ENCODE data around the gene G3BP2. TPM values are rescaled to one million over a fixed set of nuclear protein-coding genes. Genes with fewer than 3 reads are reported as not detected.
A peak's percentile ranks its signal among the peaks of the same experiment; 100 is the strongest.
"Not testable (repeated sequence)": the region's sequence is repeated elsewhere in the genome, so short reads cannot be mapped to it uniquely, and the experiment has no call there.

The G3BP2 gene
- 10 to 100 TPM; 75.4 to 92.6 (median 86.2) TPM for total RNA-seq

DNA sequence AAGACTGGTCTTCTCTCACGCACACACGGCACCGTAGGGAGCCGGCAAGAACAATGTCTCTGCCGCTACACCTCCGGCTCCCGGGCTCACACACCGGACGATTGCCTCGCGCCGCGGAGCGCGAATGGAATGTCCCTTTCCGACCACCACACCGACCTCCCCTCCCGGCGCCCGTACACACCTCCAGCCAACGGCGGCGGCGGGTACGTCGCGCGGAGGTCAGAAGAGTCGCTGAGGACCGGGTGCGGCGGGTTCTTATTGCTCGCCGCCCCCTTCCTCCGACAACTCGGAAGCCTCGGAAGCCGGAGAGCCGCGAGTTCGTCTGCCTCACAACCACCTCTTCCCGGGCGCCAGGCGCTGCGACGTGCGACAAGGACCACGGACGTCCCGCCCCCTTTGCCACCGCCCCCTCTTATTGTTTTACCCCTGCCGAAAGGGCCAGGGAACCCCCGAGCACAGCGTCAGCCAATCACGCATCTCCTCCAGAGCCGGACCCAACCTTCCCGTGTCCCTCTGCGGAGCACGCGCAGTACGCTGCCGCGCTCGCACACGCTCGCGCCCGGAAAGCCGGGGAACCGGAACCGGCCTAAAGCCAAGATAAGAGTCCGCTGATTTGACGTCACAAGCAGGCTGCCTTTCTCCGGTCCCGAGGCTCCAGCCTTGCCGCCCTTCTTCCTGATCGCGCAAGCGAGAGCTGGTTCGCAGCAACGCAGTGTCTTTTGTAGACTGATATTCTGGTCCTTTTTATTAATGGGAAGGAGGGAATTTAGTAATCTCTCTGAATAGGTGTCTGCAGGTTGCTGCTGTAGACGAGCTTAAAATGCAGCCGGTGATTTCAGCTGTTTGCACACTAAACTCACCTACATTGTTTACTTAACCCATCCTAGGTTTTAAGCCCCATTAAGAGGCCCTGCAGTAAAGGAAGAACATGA, at the start of gene G3BP2:
G3BP2 (minus strand) TSS at position 385 of the 932 bp plus-strand sequence. CDS start 11,386 bp downstream, outside the sequence.
- H3K9me3 ChIP-seq: no peaks in the 10 kb centered on the region
- peak within 1 kb of the TSS; percentile 75 to 99 (median 84) for H3K4me3 ChIP-seq
- peak; percentile 96 to 98 for DNase-seq (ENCODE audit: low spot score in 2 of 2)
- H3K36me3 ChIP-seq: no peaks in the 10 kb centered on the region
- TF ChIP-seq POLR2A (IDR thresholded peaks at IDR 0.05) (peak; percentile 90), POLR2AphosphoS5 (IDR thresholded peaks at IDR 0.05) (peak; percentile 66 to 95 (median 78))
- TF ChIP-seq, protein P1, sequence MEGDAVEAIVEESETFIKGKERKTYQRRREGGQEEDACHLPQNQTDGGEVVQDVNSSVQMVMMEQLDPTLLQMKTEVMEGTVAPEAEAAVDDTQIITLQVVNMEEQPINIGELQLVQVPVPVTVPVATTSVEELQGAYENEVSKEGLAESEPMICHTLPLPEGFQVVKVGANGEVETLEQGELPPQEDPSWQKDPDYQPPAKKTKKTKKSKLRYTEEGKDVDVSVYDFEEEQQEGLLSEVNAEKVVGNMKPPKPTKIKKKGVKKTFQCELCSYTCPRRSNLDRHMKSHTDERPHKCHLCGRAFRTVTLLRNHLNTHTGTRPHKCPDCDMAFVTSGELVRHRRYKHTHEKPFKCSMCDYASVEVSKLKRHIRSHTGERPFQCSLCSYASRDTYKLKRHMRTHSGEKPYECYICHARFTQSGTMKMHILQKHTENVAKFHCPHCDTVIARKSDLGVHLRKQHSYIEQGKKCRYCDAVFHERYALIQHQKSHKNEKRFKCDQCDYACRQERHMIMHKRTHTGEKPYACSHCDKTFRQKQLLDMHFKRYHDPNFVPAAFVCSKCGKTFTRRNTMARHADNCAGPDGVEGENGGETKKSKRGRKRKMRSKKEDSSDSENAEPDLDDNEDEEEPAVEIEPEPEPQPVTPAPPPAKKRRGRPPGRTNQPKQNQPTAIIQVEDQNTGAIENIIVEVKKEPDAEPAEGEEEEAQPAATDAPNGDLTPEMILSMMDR (IDR thresholded peaks at IDR 0.05): peak in 1 of 3 donors; percentile 12
- no peaks in the 10 kb centered on the region for H3K27me3 ChIP-seq
- intact Hi-C loops (cut with DNase I; ENCODE audit: low total_unique reads): no loop called here
- peak within 1 kb of the TSS; percentile 97 for H3K27ac ChIP-seq
- H3K4me1 ChIP-seq: peaks cover 0 to 16% of the 10 kb centered on the region in 2 donors

DNA sequence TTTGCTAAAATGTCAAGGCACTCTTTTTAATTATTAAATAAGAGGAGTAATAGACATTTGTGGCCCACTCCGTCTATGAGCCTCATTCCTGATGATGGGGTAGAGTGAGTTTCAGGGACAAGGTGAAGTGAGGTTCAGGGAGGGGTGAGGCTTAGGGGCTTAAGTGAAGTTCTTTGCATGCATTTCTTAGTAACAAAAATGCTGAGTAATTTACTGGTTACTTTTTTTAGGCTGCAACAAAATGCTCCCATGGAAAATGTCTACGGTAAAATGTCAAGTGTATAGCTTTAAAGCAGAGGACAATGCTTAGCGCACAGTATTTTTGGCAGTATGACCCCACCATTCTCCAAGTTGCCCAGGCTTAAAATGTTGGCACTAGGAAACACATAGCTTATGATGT, 49.2 kb upstream of the G3BP2 start:
- no peaks in the 10 kb centered on the region for H3K27me3 ChIP-seq
- TF ChIP-seq POLR2AphosphoS5 (IDR thresholded peaks at IDR 0.05) (no peak), POLR2A (IDR thresholded peaks at IDR 0.05) (no peak)
- TF ChIP-seq, protein P1 (IDR thresholded peaks at IDR 0.05): no peak
- H3K4me1 ChIP-seq: peaks cover 0 to 8% of the 10 kb centered on the region in 2 donors
- intact Hi-C loops (cut with DNase I; ENCODE audit: low total_unique reads): no loop called here
- DNase-seq (ENCODE audit: low spot score in 2 of 2): no peak
- no peaks in the 10 kb centered on the region for H3K36me3 ChIP-seq
- peak overlapping the region in 1 of 2 donors; percentile 99 for H3K27ac ChIP-seq
- no peak overlapping the region for H3K4me3 ChIP-seq
- H3K9me3 ChIP-seq: no peaks in the 10 kb centered on the region

DNA sequence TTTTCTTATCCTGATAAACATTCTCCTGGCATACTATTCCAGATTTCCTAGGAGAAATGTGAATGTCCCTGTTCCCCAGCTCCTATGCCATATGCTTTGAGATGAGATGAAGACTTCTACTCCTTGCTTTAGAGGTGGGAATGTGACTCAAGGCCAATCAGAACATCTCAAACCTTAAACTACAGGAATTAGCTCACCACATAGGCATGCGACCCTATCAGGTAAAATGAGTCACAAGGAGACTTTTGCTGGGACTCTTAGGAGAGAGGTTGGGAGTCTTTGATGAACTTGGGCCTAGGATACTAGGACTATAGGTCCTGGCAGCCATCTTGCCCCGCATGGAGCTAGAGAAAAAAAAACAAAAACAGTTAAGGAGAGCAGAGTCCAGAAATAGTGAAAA, 45.3 kb upstream of the G3BP2 start:
- intact Hi-C loops (cut with DNase I; ENCODE audit: low total_unique reads): no loop called here
- no peaks in the 10 kb centered on the region for H3K9me3 ChIP-seq
- H3K27ac ChIP-seq: no peak overlapping the region
- TF ChIP-seq, protein P1 (IDR thresholded peaks at IDR 0.05): no peak
- TF ChIP-seq POLR2A (IDR thresholded peaks at IDR 0.05) (no peak), POLR2AphosphoS5 (IDR thresholded peaks at IDR 0.05) (no peak)
- peaks cover 0 to 14% of the 10 kb centered on the region in 2 donors for H3K4me1 ChIP-seq
- no peaks in the 10 kb centered on the region for H3K27me3 ChIP-seq
- no peak for DNase-seq (ENCODE audit: low spot score in 2 of 2)
- no peak overlapping the region for H3K4me3 ChIP-seq
- no peaks in the 10 kb centered on the region for H3K36me3 ChIP-seq

DNA sequence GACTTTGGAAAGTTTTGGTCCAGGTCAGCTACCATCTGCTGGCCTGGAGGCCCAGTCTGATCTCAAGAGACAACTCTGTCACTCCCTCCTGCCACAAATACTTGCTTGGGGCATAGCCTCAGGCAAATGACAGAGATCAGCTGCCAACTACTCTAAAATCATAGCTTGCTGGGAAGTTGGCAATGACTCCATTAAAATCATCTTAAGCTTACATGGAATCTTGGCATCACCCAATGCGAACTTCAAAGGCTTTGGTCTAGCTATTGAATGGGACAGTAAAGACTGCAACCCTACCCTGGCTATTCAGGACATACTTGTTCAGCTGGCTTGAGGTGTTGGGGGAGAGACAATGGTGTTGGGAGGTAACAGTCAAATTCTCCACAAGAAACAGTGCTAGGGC, 44.2 kb upstream of the G3BP2 start:
- H3K4me3 ChIP-seq: no peak overlapping the region
- no peaks in the 10 kb centered on the region for H3K9me3 ChIP-seq
- intact Hi-C loops (cut with DNase I; ENCODE audit: low total_unique reads): no loop called here
- peaks cover 0 to 6% of the 10 kb centered on the region in 2 donors for H3K4me1 ChIP-seq
- no peak overlapping the region for H3K27ac ChIP-seq
- no peaks in the 10 kb centered on the region for H3K36me3 ChIP-seq
- no peak for DNase-seq (ENCODE audit: low spot score in 2 of 2)
- TF ChIP-seq POLR2A (IDR thresholded peaks at IDR 0.05) (no peak), POLR2AphosphoS5 (IDR thresholded peaks at IDR 0.05) (no peak)
- TF ChIP-seq, protein P1 (IDR thresholded peaks at IDR 0.05): no peak
- no peaks in the 10 kb centered on the region for H3K27me3 ChIP-seq

DNA sequence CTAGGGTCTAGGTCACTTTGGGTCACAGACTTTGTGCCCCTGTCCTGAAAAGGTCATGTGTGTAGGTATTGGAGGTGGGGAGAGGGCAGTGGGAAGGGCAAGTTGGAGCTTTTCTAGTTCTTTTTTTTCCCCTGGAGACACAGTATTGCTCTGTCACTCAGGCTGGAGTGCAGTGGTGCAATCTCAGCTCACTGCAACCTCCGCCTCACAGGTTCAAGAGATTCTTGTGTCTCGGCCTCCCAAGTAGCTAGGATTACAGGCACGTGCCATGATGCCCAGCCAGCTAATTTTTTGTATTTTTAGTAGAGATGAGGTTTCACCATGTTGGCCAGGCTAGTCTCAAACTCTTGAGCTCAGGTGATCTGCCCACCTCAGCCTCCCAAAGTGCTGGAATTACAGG, 42.8 kb upstream of the G3BP2 start:
- H3K4me3 ChIP-seq; H3K27ac ChIP-seq; H3K9me3 ChIP-seq; H3K36me3 ChIP-seq; DNase-seq (ENCODE audit: low spot score in 2 of 2); H3K27me3 ChIP-seq; intact Hi-C loops (cut with DNase I; ENCODE audit: low total_unique reads); H3K4me1 ChIP-seq: not testable (repeated sequence)
